ENCODE measurements around the gene OXCT1.

OXCT1 gene

GRCh38 chr5:41789434-41789833 is 80.8 kb downstream of the OXCT1 start:
- Histone ChIP-seq H3K36me3 (ENCODE audit: control insufficient read depth, insufficient read depth, low read length) (no peaks in the 10 kb centered on the region), H3K9ac (ENCODE audit: low read length) (no peak overlapping the region), H3K4me3 (ENCODE audit: low read length) (no peak overlapping the region), H3K9me3 (ENCODE audit: control insufficient read depth, low read length) (no peaks in the 10 kb centered on the region), H3K4me1 (ENCODE audit: control insufficient read depth, insufficient read depth, low read length) (no peaks in the 10 kb centered on the region), H3K27me3 (ENCODE audit: control insufficient read depth, insufficient read depth, low read length) (no peaks in the 10 kb centered on the region)

- Histone ChIP-seq H3K36me3 (ENCODE audit: control insufficient read depth, insufficient read depth, low read length) (no peaks in the 10 kb centered on the region), H3K9me3 (ENCODE audit: control insufficient read depth, low read length) (no peaks in the 10 kb centered on the region), H3K27me3 (ENCODE audit: control insufficient read depth, insufficient read depth, low read length) (no peaks in the 10 kb centered on the region), H3K4me1 (ENCODE audit: control insufficient read depth, insufficient read depth, low read length) (no peaks in the 10 kb centered on the region), H3K9ac (ENCODE audit: low read length) (no peak overlapping the region), H3K4me3 (ENCODE audit: low read length) (no peak overlapping the region)
Measured at GRCh38 chr5:41788941-41789368, 81.3 kb downstream of the OXCT1 start.

GRCh38 chr5:41787265-41787664 is 83.0 kb downstream of the OXCT1 start:
- Histone ChIP-seq H3K27me3 (ENCODE audit: control insufficient read depth, insufficient read depth, low read length) (no peaks in the 10 kb centered on the region), H3K4me3 (ENCODE audit: low read length) (no peak overlapping the region), H3K36me3 (ENCODE audit: control insufficient read depth, insufficient read depth, low read length) (no peaks in the 10 kb centered on the region), H3K9ac (ENCODE audit: low read length) (no peak overlapping the region), H3K4me1 (ENCODE audit: control insufficient read depth, insufficient read depth, low read length) (no peaks in the 10 kb centered on the region), H3K9me3 (ENCODE audit: control insufficient read depth, low read length) (no peaks in the 10 kb centered on the region)

GRCh38 chr5:41785061-41785460 is 85.2 kb downstream of the OXCT1 start:
- Histone ChIP-seq H3K9me3 (ENCODE audit: control insufficient read depth, low read length) (no peaks in the 10 kb centered on the region), H3K4me3 (ENCODE audit: low read length) (no peak overlapping the region), H3K4me1 (ENCODE audit: control insufficient read depth, insufficient read depth, low read length) (no peaks in the 10 kb centered on the region), H3K27me3 (ENCODE audit: control insufficient read depth, insufficient read depth, low read length) (no peaks in the 10 kb centered on the region), H3K9ac (ENCODE audit: low read length) (no peak overlapping the region), H3K36me3 (ENCODE audit: control insufficient read depth, insufficient read depth, low read length) (no peaks in the 10 kb centered on the region)

- H3K4me3 ChIP-seq (ENCODE audit: low read length) = no peak overlapping the region
- no peaks in the 10 kb centered on the region for H3K4me1 ChIP-seq (ENCODE audit: control insufficient read depth, insufficient read depth, low read length)
- no peaks in the 10 kb centered on the region for H3K27me3 ChIP-seq (ENCODE audit: control insufficient read depth, insufficient read depth, low read length)
- no peaks in the 10 kb centered on the region for H3K9me3 ChIP-seq (ENCODE audit: control insufficient read depth, low read length)
- H3K9ac ChIP-seq (ENCODE audit: low read length) = no peak overlapping the region
- H3K36me3 ChIP-seq (ENCODE audit: control insufficient read depth, insufficient read depth, low read length) = no peaks in the 10 kb centered on the region
Measured at GRCh38 chr5:41778410-41778809, 91.8 kb downstream of the OXCT1 start.

GRCh38 chr5:41776435-41776834 is 93.8 kb downstream of the OXCT1 start:
- Histone ChIP-seq H3K36me3 (ENCODE audit: control insufficient read depth, insufficient read depth, low read length) (no peaks in the 10 kb centered on the region), H3K4me1 (ENCODE audit: control insufficient read depth, insufficient read depth, low read length) (no peaks in the 10 kb centered on the region), H3K9me3 (ENCODE audit: control insufficient read depth, low read length) (no peaks in the 10 kb centered on the region), H3K4me3 (ENCODE audit: low read length) (no peak overlapping the region), H3K9ac (ENCODE audit: low read length) (no peak overlapping the region), H3K27me3 (ENCODE audit: control insufficient read depth, insufficient read depth, low read length) (no peaks in the 10 kb centered on the region)

- Histone ChIP-seq H3K36me3 (ENCODE audit: control insufficient read depth, insufficient read depth, low read length) (no peaks in the 10 kb centered on the region), H3K4me1 (ENCODE audit: control insufficient read depth, insufficient read depth, low read length) (no peaks in the 10 kb centered on the region), H3K27me3 (ENCODE audit: control insufficient read depth, insufficient read depth, low read length) (no peaks in the 10 kb centered on the region), H3K9ac (ENCODE audit: low read length) (no peak overlapping the region), H3K9me3 (ENCODE audit: control insufficient read depth, low read length) (no peaks in the 10 kb centered on the region), H3K4me3 (ENCODE audit: low read length) (no peak overlapping the region)
Measured at GRCh38 chr5:41773799-41774198, 96.4 kb downstream of the OXCT1 start.

- Histone ChIP-seq H3K36me3 (ENCODE audit: control insufficient read depth, insufficient read depth, low read length) (no peaks in the 10 kb centered on the region), H3K9me3 (ENCODE audit: control insufficient read depth, low read length) (no peaks in the 10 kb centered on the region)
Measured at GRCh38 chr5:41772785-41773442, 97.3 kb downstream of the OXCT1 start.

GRCh38 chr5:41772056-41772455 is 98.2 kb downstream of the OXCT1 start:
- no peak overlapping the region for H3K9ac ChIP-seq (ENCODE audit: low read length)
- no peaks in the 10 kb centered on the region for H3K27me3 ChIP-seq (ENCODE audit: control insufficient read depth, insufficient read depth, low read length)
- H3K9me3 ChIP-seq (ENCODE audit: control insufficient read depth, low read length) = no peaks in the 10 kb centered on the region
- H3K4me3 ChIP-seq (ENCODE audit: low read length) = no peak overlapping the region
- no peaks in the 10 kb centered on the region for H3K4me1 ChIP-seq (ENCODE audit: control insufficient read depth, insufficient read depth, low read length)
- H3K36me3 ChIP-seq (ENCODE audit: control insufficient read depth, insufficient read depth, low read length) = no peaks in the 10 kb centered on the region

More at GRCh38 chr5:41772785-41773442, 97.3 kb downstream of the OXCT1 start:
- H3K4me3 ChIP-seq (ENCODE audit: low read length) = no peak overlapping the region
- no peak overlapping the region for H3K9ac ChIP-seq (ENCODE audit: low read length)
- H3K27me3 ChIP-seq (ENCODE audit: control insufficient read depth, insufficient read depth, low read length) = no peaks in the 10 kb centered on the region
- H3K4me1 ChIP-seq (ENCODE audit: control insufficient read depth, insufficient read depth, low read length) = no peaks in the 10 kb centered on the region

GRCh38 chr5:41770799-41771198 is 99.4 kb downstream of the OXCT1 start:
- no peaks in the 10 kb centered on the region for H3K9me3 ChIP-seq (ENCODE audit: control insufficient read depth, low read length)

GRCh38 chr5:41768692-41769091 is 101.5 kb downstream of the OXCT1 start:
- no peaks in the 10 kb centered on the region for H3K36me3 ChIP-seq (ENCODE audit: control insufficient read depth, insufficient read depth, low read length)
- H3K4me1 ChIP-seq (ENCODE audit: control insufficient read depth, insufficient read depth, low read length) = no peaks in the 10 kb centered on the region
- H3K27me3 ChIP-seq (ENCODE audit: control insufficient read depth, insufficient read depth, low read length) = no peaks in the 10 kb centered on the region
- H3K9me3 ChIP-seq (ENCODE audit: control insufficient read depth, low read length) = no peaks in the 10 kb centered on the region
- H3K9ac ChIP-seq (ENCODE audit: low read length) = no peak overlapping the region
- H3K4me3 ChIP-seq (ENCODE audit: low read length) = no peak overlapping the region

More at GRCh38 chr5:41770799-41771198, 99.4 kb downstream of the OXCT1 start:
- H3K36me3 ChIP-seq (ENCODE audit: control insufficient read depth, insufficient read depth, low read length) = no peaks in the 10 kb centered on the region
- no peak overlapping the region for H3K9ac ChIP-seq (ENCODE audit: low read length)
- H3K4me3 ChIP-seq (ENCODE audit: low read length) = no peak overlapping the region
- no peaks in the 10 kb centered on the region for H3K4me1 ChIP-seq (ENCODE audit: control insufficient read depth, insufficient read depth, low read length)
- H3K27me3 ChIP-seq (ENCODE audit: control insufficient read depth, insufficient read depth, low read length) = no peaks in the 10 kb centered on the region

GRCh38 chr5:41764650-41765049 is 105.6 kb downstream of the OXCT1 start:
- Histone ChIP-seq H3K9me3 (ENCODE audit: control insufficient read depth, low read length) (no peaks in the 10 kb centered on the region), H3K9ac (ENCODE audit: low read length) (no peak overlapping the region), H3K36me3 (ENCODE audit: control insufficient read depth, insufficient read depth, low read length) (no peaks in the 10 kb centered on the region), H3K27me3 (ENCODE audit: control insufficient read depth, insufficient read depth, low read length) (no peaks in the 10 kb centered on the region), H3K4me3 (ENCODE audit: low read length) (no peak overlapping the region), H3K4me1 (ENCODE audit: control insufficient read depth, insufficient read depth, low read length) (no peaks in the 10 kb centered on the region)

GRCh38 chr5:41763574-41763973 is 106.7 kb downstream of the OXCT1 start:
- H3K36me3 ChIP-seq (ENCODE audit: control insufficient read depth, insufficient read depth, low read length) = no peaks in the 10 kb centered on the region
- H3K9ac ChIP-seq (ENCODE audit: low read length) = no peak overlapping the region
- no peaks in the 10 kb centered on the region for H3K27me3 ChIP-seq (ENCODE audit: control insufficient read depth, insufficient read depth, low read length)
- no peaks in the 10 kb centered on the region for H3K9me3 ChIP-seq (ENCODE audit: control insufficient read depth, low read length)
- H3K4me1 ChIP-seq (ENCODE audit: control insufficient read depth, insufficient read depth, low read length) = no peaks in the 10 kb centered on the region
- H3K4me3 ChIP-seq (ENCODE audit: low read length) = no peak overlapping the region
